Panc1 (cell line): Measurements from ENCODE around the gene ADI1. TPM values are rescaled to one million over a fixed set of nuclear protein-coding genes. Genes with fewer than 3 reads are reported as not detected.

Experiments used
- ATAC-seq: fragments of 200-7000 bp; cut with Tn5 transposase; 2 replicates; pipeline ENCODE4 v1.9.1; 2020; ENCODE audit warnings: mild to moderate bottlenecking, moderate library complexity
- BruUV-seq: library from RNA; stranded (reverse); fragments of 400-500 nt; replicated peaks from 2 replicates; lab custom pipeline; 2021; lab: Mats Ljungman, UMichigan
- CTCF ChIA-PET: fragments of 300-600 bp; sonication (Branson Sonifier 250); formaldehyde crosslinking; loops from one replicate; lab custom pipeline; 2022; ENCODE audit warnings: antibody characterized with exemption; lab: Charles Lee
- POLR2A ChIA-PET: fragments of 300-600 bp; sonication (Branson Sonifier 250); formaldehyde crosslinking; loops from one replicate; lab custom pipeline; 2022; ENCODE audit warnings: antibody characterized with exemption; lab: Charles Lee
- DNase-seq: peaks from one replicate; pipeline ENCODE4 v3.0.0-alpha.2; 2010; ENCODE audit warnings: low read depth, low spot score
- H3K27ac ChIP-seq: 2 replicates; pipeline ENCODE4 v1.5.1; 2011; ENCODE audit warnings: mild to moderate bottlenecking, low read length, inconsistent platforms
- H3K27me3 ChIP-seq: fragments of 200-500 bp; sonication (Bioruptor generic); 2 replicates; pipeline ENCODE4 v1.6.0; 2014; ENCODE audit warnings: low read length, inconsistent platforms; ENCODE audit not compliant: control insufficient read depth, insufficient read depth
- H3K36me3 ChIP-seq: fragments of 200-500 bp; sonication (Bioruptor generic); 2 replicates; pipeline ENCODE4 v1.5.1; 2014; ENCODE audit warnings: inconsistent platforms, mild to moderate bottlenecking, low read length, moderate library complexity; ENCODE audit not compliant: control insufficient read depth, insufficient read depth
- H3K4me1 ChIP-seq: 2 replicates; pipeline ENCODE4 v1.5.1; 2011; ENCODE audit warnings: inconsistent platforms, mild to moderate bottlenecking, low read length, moderate library complexity; ENCODE audit not compliant: control insufficient read depth, insufficient read depth
- H3K4me3 ChIP-seq, 2 experiments: 2 replicates each; pipeline ENCODE4 v1.5.1; 2011 to 2012; ENCODE audit warnings: low read depth in 2 of 2, low read length in 2 of 2, mild to moderate bottlenecking in 2 of 2, inconsistent platforms in 1 of 2, moderate library complexity in 1 of 2
- H3K9me3 ChIP-seq: fragments of 200-500 bp; sonication (Bioruptor generic); 2 replicates; pipeline ENCODE4 v1.5.1; 2014; ENCODE audit warnings: low read depth, mild to moderate bottlenecking, inconsistent platforms, low read length, moderate library complexity; ENCODE audit not compliant: control insufficient read depth, insufficient read depth
- POLR2AphosphoS5 ChIP-seq: IDR thresholded peaks from 2 replicates; pipeline ENCODE4 v1.6.1; 2012; ENCODE audit warnings: mild to moderate bottlenecking, low read depth, low read length, moderate library complexity
- SIN3A ChIP-seq: IDR thresholded peaks from 2 replicates; pipeline ENCODE4 v1.6.1; 2012; ENCODE audit warnings: low read depth, mild to moderate bottlenecking, low read length, moderate library complexity, borderline replicate concordance; ENCODE audit not compliant: insufficient read depth
- TCF7L2 ChIP-seq: IDR thresholded peaks from 2 replicates; pipeline ENCODE4 v1.6.1; 2011; ENCODE audit warnings: mild to moderate bottlenecking, low read depth, low read length, inconsistent platforms
- in situ Hi-C: cut with HindIII; loops from 2 replicates; pipeline ENCODE4 v1.10.0; 2016; ENCODE audit warnings: low sequenced_read_pairs, low pct_unique_long_range_greater_than_20kb
- intact Hi-C: fragments of 100-400 bp; cut with micrococcal nuclease; formaldehyde crosslinking; loops from one replicate; pipeline ENCODE4 v1.10.0; 2022; ENCODE audit not compliant: unreplicated experiment
- total RNA-seq: library from RNA; stranded (reverse); gene quantifications from one replicate; pipeline ENCODE4 v1.2.1, GENCODE V29; 2021; ENCODE audit not compliant: unreplicated experiment
- TF ChIP-seq, protein P1 (sequence below), 2 experiments: IDR thresholded peaks; 2 replicates each; pipeline ENCODE4 v1.6.1; 2011 to 2012; ENCODE audit warnings: low read depth in 2 of 2, control low read depth in 1 of 2, low read length in 1 of 2, mild to moderate bottlenecking in 1 of 2, moderate library complexity in 1 of 2; ENCODE audit not compliant: insufficient read depth in 1 of 2
- TF ChIP-seq, protein P2 (sequence below): fragments of 450-650 bp; IDR thresholded peaks from 2 replicates; pipeline ENCODE4 v1.5.1; 2017; ENCODE audit warnings: mild to moderate bottlenecking

The ADI1 gene
- total RNA-seq, 1 experiment from 2014 or later = 42.9 TPM

- no TSS peak for BruUV-seq
- intact Hi-C loops = no loop called here
- H3K27ac ChIP-seq = no peak overlapping the region
- in situ Hi-C loops = no loop called here
- ChIA-PET CTCF (interaction anchor here (0.6 kb wide), 1 partner anchor 50 kb away, joined by 3 read pairs; no protein-coding TSS in a partner anchor), POLR2A (interaction anchor here (0.6 kb wide), 1 partner anchor 85 kb away, joined by 5 read pairs; the partner anchor contains the start of gene RNASEH1)
- H3K4me3 ChIP-seq = no peak overlapping the region
- no peak for DNase-seq
- H3K36me3 ChIP-seq = no peaks in the 10 kb centered on the region; the same call in 1 of the 2 replicates
- no peaks in the 10 kb centered on the region for H3K9me3 ChIP-seq
- no peak for ATAC-seq
- no peaks in the 10 kb centered on the region for H3K27me3 ChIP-seq
- TF ChIP-seq SIN3A = no peak
- TF ChIP-seq POLR2AphosphoS5 = no peak
- TF ChIP-seq TCF7L2 = no peak
- TF ChIP-seq, protein P1, sequence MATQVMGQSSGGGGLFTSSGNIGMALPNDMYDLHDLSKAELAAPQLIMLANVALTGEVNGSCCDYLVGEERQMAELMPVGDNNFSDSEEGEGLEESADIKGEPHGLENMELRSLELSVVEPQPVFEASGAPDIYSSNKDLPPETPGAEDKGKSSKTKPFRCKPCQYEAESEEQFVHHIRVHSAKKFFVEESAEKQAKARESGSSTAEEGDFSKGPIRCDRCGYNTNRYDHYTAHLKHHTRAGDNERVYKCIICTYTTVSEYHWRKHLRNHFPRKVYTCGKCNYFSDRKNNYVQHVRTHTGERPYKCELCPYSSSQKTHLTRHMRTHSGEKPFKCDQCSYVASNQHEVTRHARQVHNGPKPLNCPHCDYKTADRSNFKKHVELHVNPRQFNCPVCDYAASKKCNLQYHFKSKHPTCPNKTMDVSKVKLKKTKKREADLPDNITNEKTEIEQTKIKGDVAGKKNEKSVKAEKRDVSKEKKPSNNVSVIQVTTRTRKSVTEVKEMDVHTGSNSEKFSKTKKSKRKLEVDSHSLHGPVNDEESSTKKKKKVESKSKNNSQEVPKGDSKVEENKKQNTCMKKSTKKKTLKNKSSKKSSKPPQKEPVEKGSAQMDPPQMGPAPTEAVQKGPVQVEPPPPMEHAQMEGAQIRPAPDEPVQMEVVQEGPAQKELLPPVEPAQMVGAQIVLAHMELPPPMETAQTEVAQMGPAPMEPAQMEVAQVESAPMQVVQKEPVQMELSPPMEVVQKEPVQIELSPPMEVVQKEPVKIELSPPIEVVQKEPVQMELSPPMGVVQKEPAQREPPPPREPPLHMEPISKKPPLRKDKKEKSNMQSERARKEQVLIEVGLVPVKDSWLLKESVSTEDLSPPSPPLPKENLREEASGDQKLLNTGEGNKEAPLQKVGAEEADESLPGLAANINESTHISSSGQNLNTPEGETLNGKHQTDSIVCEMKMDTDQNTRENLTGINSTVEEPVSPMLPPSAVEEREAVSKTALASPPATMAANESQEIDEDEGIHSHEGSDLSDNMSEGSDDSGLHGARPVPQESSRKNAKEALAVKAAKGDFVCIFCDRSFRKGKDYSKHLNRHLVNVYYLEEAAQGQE (IDR thresholded peaks at IDR 0.05; ENCODE audit: insufficient read depth in 1 of 2, low read depth in 2 of 2, low read length in 1 of 2) = no peak
- H3K4me1 ChIP-seq = no peaks in the 10 kb centered on the region
Observed at GRCh38 chr2:3472966-3473365, 46.4 kb downstream of the ADI1 start.

DNA sequence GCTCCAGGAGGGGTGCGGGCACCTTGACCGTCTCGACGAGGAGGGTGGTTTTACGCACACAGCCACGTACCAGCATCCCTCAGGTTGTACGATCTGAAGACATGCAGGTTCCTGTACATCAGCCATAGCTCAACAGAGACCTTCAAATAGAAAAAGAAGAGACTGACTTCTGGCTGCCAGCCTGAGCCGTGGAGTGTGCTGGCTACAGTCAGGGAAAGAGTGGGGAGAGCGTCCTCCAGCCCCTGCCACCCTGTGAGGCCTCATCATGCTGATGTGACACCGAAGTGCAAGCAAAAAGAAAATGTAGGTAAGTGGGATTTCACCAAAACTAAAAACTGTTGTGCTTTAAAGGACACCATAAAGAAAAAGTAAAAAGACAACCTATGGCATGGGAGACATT lies 47.0 kb downstream of the ADI1 start:
- H3K27me3 ChIP-seq = no peaks in the 10 kb centered on the region
- CTCF ChIA-PET = no interaction called here
- TF ChIP-seq, protein P2, sequence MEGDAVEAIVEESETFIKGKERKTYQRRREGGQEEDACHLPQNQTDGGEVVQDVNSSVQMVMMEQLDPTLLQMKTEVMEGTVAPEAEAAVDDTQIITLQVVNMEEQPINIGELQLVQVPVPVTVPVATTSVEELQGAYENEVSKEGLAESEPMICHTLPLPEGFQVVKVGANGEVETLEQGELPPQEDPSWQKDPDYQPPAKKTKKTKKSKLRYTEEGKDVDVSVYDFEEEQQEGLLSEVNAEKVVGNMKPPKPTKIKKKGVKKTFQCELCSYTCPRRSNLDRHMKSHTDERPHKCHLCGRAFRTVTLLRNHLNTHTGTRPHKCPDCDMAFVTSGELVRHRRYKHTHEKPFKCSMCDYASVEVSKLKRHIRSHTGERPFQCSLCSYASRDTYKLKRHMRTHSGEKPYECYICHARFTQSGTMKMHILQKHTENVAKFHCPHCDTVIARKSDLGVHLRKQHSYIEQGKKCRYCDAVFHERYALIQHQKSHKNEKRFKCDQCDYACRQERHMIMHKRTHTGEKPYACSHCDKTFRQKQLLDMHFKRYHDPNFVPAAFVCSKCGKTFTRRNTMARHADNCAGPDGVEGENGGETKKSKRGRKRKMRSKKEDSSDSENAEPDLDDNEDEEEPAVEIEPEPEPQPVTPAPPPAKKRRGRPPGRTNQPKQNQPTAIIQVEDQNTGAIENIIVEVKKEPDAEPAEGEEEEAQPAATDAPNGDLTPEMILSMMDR = no peak
- TF ChIP-seq POLR2AphosphoS5 (no peak), SIN3A (no peak), TCF7L2 (no peak)
- TF ChIP-seq, protein P1 (IDR thresholded peaks at IDR 0.05; ENCODE audit: insufficient read depth in 1 of 2, low read depth in 2 of 2, low read length in 1 of 2) = no peak
- H3K4me3 ChIP-seq = no peak overlapping the region
- H3K27ac ChIP-seq = no peak overlapping the region
- DNase-seq (no peak), ATAC-seq (no peak)
- POLR2A ChIA-PET = no interaction called here
- H3K36me3 ChIP-seq = no peaks in the 10 kb centered on the region; the same call in 1 of the 2 replicates
- no TSS peak for BruUV-seq
- in situ Hi-C loops (no loop called here), intact Hi-C loops (no loop called here)
- no peaks in the 10 kb centered on the region for H3K9me3 ChIP-seq
- no peaks in the 10 kb centered on the region for H3K4me1 ChIP-seq
